ENCODE results near the gene FAM199X.
A peak's percentile ranks its signal among the peaks of the same experiment; 100 is the strongest.
"Not testable (repeated sequence)": the region's sequence is repeated elsewhere in the genome, so short reads cannot be mapped to it uniquely, and the experiment has no call there.

Gene FAM199X

DNA sequence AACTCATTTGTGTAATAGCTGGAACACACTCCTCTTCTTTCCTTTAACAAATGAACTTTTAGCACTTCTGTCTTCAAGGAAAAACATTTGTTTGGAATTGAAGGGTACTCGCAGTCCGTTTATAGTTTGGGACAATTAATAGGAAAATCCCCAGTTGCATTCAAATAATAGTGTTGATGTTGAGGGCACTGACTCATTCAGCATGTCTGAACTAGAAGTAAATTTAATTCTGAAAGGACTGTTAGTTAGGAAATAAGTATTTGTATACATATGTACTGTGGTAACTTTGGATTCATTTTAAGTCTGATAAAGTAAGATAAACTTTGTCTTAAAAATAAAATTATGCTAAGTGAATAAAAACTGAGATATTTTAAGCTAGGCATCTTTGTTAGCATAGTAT, 27.2 kb downstream of the FAM199X start:
- no peak for DNase-seq

- no peak for DNase-seq
Observed at GRCh38 chrX:104195013-104195412, 28.8 kb downstream of the FAM199X start.

- DNase-seq = peak; percentile 1
Observed at GRCh38 chrX:104195489-104196084, 29.3 kb downstream of the FAM199X start.

DNA sequence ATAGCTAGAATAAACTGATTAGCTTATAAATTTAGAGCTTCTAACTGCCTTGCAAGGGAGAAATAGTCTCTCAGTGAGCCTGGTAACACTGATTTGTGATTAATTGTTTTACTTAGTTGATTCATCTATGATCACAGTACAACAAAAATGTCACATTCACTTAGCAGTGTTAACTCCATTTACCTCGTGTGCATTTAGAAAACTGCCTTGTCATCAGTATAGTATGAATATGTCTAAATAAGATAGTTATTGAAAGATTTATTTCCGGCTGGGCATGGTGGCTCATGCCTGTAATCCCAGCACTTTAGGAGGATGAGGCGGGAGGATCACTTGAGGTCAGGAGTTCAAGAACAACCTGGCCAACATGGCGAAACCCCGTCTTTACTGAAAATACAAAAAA, 39.3 kb downstream of the FAM199X start:
- no peak for DNase-seq

GRCh38 chrX:104211187-104211586, 44.9 kb downstream of the FAM199X start:
- DNase-seq = no peak

DNA sequence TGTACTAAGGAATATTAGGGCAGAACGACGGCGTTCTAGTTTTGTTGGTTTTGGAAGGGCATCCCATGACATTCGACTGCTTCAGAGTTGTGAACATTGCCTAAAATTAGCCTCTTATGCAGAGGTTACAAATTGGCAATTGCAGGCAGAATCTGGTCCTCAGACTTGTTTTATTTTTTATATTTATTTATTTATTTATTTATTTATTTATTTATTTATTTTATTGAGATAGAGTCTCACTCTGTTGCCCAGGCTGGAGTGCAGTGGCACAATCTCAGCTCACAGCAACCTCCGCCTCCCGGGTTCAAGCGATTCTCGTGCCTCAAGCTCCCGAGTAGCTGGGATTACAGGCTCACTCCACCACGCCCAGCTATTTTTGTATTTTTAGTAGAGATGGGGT, 63.8 kb downstream of the FAM199X start:
- DNase-seq = not testable (repeated sequence)
